ENCODE results near the gene RXRB.

Gene RXRB

DNA sequence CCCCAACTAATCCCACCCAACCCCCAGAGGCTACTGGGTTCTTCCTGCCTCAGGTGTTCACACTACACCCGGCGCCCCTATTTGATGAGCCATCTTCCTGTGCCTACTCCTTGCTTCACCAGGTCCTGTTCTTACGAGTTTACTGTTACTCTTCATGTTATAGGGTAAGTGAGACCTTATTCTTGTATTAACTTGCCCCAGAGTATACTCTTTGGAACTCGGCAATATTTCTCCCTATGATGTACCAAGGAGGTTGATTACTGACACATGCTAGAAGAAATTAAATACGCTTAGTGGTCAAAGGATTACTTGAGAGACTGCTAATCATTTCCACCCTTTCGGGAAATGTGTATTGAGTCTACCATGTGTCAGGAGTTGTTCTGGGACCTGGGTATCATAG, 16.8 kb upstream of the RXRB start:
- Histone ChIP-seq H3K4me3 (ENCODE audit: insufficient read length, low read depth) (no peak overlapping the region), H3K9me3 (ENCODE audit: insufficient read depth, low read length) (no peaks in the 10 kb centered on the region), H3K27me3 (ENCODE audit: insufficient read depth, insufficient read length) (peaks cover 99% of the 10 kb centered on the region), H3K9ac (ENCODE audit: insufficient read length, low read depth) (no peak overlapping the region), H3K36me3 (ENCODE audit: insufficient read depth, insufficient read length, low read length) (peaks cover under 1% of the 10 kb centered on the region), H3K4me1 (ENCODE audit: insufficient read depth, insufficient read length) (peaks cover 5% of the 10 kb centered on the region)
- no peak for DNase-seq (ENCODE audit: low read depth, low spot score)
- TF ChIP-seq SUZ12 (IDR thresholded peaks at IDR 0.05; ENCODE audit: extremely low read depth, insufficient read depth, insufficient read length) (no peak), ZNF274 (IDR thresholded peaks at IDR 0.05; ENCODE audit: low read depth, low read length) (no peak), YY1 (IDR thresholded peaks at IDR 0.05; ENCODE audit: insufficient read depth, insufficient read length) (no peak)

- DNase-seq (ENCODE audit: low read depth, low spot score): no peak
- Histone ChIP-seq H3K36me3 (ENCODE audit: insufficient read depth, insufficient read length, low read length) (peaks cover 6% of the 10 kb centered on the region), H3K4me3 (ENCODE audit: insufficient read length, low read depth) (no peak overlapping the region), H3K9ac (ENCODE audit: insufficient read length, low read depth) (no peak overlapping the region), H3K9me3 (ENCODE audit: insufficient read depth, low read length) (no peaks in the 10 kb centered on the region), H3K27me3 (ENCODE audit: insufficient read depth, insufficient read length) (peaks cover 95% of the 10 kb centered on the region), H3K4me1 (ENCODE audit: insufficient read depth, insufficient read length) (peaks cover 5% of the 10 kb centered on the region)
- TF ChIP-seq SUZ12 (IDR thresholded peaks at IDR 0.05; ENCODE audit: extremely low read depth, insufficient read depth, insufficient read length): no peak
- TF ChIP-seq ZNF274 (IDR thresholded peaks at IDR 0.05; ENCODE audit: low read depth, low read length): no peak
- TF ChIP-seq YY1 (IDR thresholded peaks at IDR 0.05; ENCODE audit: insufficient read depth, insufficient read length): no peak
These were observed 15.7 kb upstream of the RXRB start for GRCh38 chr6:33216117-33216649.

DNA sequence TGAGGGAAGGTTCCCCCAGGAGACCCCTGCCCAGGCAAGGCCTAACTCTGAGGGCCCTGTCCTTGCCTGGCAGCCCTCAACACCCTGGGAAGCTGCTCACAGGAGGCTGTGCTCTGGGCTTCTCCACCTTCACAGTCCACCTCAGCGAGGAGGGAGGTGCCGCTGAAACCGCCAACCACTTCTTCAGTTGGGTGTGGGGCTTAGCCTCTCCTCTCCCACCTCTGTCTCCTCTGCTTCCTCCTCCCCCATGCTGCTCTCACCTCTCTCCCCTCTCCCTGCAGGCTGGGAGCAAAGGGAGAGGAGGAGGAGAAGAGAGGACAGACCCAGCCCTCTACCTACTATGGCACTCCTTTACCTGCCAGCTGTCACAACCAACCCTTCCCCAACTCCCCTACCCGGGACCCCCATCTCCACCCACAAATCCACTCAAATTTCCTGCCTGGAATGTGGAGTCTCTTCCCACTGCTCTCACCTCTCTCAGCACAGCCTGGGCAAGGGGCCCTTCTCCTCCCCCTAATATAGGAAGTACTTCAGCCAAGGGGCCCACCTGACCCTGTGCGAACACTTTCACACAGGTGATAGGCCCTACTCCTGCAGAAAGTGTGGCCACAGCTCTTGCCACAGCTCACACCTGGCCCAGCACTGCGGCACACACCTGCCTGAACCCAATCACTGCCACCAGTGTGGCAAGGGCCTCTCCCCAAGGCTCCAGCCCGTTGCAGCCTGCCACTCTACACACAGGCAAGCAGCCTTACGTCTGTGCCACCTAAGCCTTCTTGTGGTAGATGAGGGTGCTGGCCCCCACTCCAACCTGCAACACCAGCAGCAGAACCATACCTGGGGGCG, 15.0 kb upstream of the RXRB start:
- Histone ChIP-seq H3K9me3 (ENCODE audit: insufficient read depth, low read length) (no peaks in the 10 kb centered on the region), H3K9ac (ENCODE audit: insufficient read length, low read depth) (no peak overlapping the region), H3K36me3 (ENCODE audit: insufficient read depth, insufficient read length, low read length) (peaks cover 9% of the 10 kb centered on the region), H3K4me1 (ENCODE audit: insufficient read depth, insufficient read length) (peaks cover 5% of the 10 kb centered on the region), H3K27me3 (ENCODE audit: insufficient read depth, insufficient read length) (peaks cover 89% of the 10 kb centered on the region), H3K4me3 (ENCODE audit: insufficient read length, low read depth) (no peak overlapping the region)
- no peak for DNase-seq (ENCODE audit: low read depth, low spot score)
- no peak for TF ChIP-seq ZNF274 (IDR thresholded peaks at IDR 0.05; ENCODE audit: low read depth, low read length)
- TF ChIP-seq SUZ12 (IDR thresholded peaks at IDR 0.05; ENCODE audit: extremely low read depth, insufficient read depth, insufficient read length): no peak
- TF ChIP-seq YY1 (IDR thresholded peaks at IDR 0.05; ENCODE audit: insufficient read depth, insufficient read length): no peak

DNA sequence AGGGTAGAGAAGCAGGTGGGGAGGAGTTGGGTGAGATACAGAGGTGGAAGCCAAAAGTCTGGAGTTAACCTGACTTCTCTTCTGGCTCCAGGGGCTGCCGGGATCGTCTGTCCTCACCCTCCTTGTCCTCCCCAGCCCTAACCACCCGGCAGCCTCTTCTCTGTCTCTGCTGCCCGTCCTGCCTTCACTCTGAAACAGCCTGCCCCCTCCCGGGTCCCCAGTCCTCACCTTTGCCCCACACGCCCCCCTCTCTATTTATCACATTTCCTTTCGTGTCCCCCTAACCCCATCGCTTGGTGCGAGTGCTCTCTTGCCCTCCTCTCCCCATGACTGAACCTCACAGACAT, 13.5 kb upstream of the RXRB start:
- peak overlapping the region; percentile 51 for H3K4me3 ChIP-seq (ENCODE audit: insufficient read length, low read depth)
- peaks cover 81% of the 10 kb centered on the region for H3K27me3 ChIP-seq (ENCODE audit: insufficient read depth, insufficient read length)
- peaks cover 5% of the 10 kb centered on the region for H3K4me1 ChIP-seq (ENCODE audit: insufficient read depth, insufficient read length)
- peaks cover 21% of the 10 kb centered on the region for H3K36me3 ChIP-seq (ENCODE audit: insufficient read depth, insufficient read length, low read length)
- no peak for DNase-seq (ENCODE audit: low read depth, low spot score)
- no peaks in the 10 kb centered on the region for H3K9me3 ChIP-seq (ENCODE audit: insufficient read depth, low read length)
- TF ChIP-seq SUZ12 (IDR thresholded peaks at IDR 0.05; ENCODE audit: extremely low read depth, insufficient read depth, insufficient read length): no peak
- TF ChIP-seq YY1 (IDR thresholded peaks at IDR 0.05; ENCODE audit: insufficient read depth, insufficient read length): no peak
- H3K9ac ChIP-seq (ENCODE audit: insufficient read length, low read depth): no peak overlapping the region

DNA sequence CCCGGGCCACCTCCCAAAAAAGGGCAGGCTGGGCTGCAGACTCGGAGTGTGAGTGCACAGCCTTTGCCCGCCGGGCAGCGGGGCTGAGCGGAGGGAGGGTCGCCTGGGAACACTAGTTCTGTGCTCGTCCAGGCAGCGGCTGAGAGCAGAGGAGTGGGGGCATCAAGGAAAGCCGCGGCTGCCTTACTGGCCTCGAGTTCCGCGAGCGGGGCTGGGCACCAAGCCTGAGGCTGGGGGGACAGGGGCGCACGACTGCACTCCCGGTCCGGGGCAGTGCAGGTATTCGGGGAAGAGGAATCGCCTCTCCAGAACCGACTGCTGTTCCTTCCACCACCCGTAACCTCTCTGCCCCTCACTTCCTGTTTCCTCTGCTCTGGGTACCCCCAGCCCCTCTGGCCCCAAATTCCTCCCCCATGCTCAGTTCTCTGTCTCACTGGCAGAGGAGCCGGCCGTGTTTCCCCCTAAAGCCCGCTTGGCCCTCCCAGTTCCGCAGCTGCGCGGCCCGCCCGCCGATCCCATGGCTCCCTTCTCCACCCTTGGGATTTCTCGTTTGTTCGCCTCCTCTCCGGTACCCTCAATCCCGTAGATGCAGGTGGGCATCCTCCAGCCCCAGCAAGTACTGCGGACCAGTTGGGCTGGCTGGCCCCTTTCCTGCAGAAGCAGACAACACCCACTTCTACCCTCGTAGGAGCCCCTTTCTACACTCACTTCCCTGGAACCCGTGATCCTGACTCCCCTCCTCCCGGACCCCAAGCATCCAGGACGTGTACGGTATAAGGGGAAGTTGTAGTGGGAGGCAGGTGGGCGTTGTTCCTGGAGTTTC, 12.9 kb upstream of the RXRB start:
- H3K27me3 ChIP-seq (ENCODE audit: insufficient read depth, insufficient read length): peaks cover 76% of the 10 kb centered on the region
- peaks cover 5% of the 10 kb centered on the region for H3K4me1 ChIP-seq (ENCODE audit: insufficient read depth, insufficient read length)
- no peaks in the 10 kb centered on the region for H3K9me3 ChIP-seq (ENCODE audit: insufficient read depth, low read length)
- DNase-seq (ENCODE audit: low read depth, low spot score): no peak
- H3K4me3 ChIP-seq (ENCODE audit: insufficient read length, low read depth): peak overlapping the region; percentile 51
- H3K9ac ChIP-seq (ENCODE audit: insufficient read length, low read depth): peak overlapping the region; percentile 80
- peaks cover 21% of the 10 kb centered on the region for H3K36me3 ChIP-seq (ENCODE audit: insufficient read depth, insufficient read length, low read length)
- TF ChIP-seq SUZ12 (IDR thresholded peaks at IDR 0.05; ENCODE audit: extremely low read depth, insufficient read depth, insufficient read length) (peak; percentile 60), ZNF274 (IDR thresholded peaks at IDR 0.05; ENCODE audit: low read depth, low read length) (no peak), YY1 (IDR thresholded peaks at IDR 0.05; ENCODE audit: insufficient read depth, insufficient read length) (no peak)

- Histone ChIP-seq H3K9me3 (ENCODE audit: insufficient read depth, low read length) (no peaks in the 10 kb centered on the region), H3K4me3 (ENCODE audit: insufficient read length, low read depth) (peak overlapping the region; percentile 51), H3K9ac (ENCODE audit: insufficient read length, low read depth) (peak overlapping the region; percentile 80), H3K27me3 (ENCODE audit: insufficient read depth, insufficient read length) (peaks cover 71% of the 10 kb centered on the region), H3K4me1 (ENCODE audit: insufficient read depth, insufficient read length) (peaks cover 5% of the 10 kb centered on the region), H3K36me3 (ENCODE audit: insufficient read depth, insufficient read length, low read length) (peaks cover 21% of the 10 kb centered on the region)
- TF ChIP-seq SUZ12 (IDR thresholded peaks at IDR 0.05; ENCODE audit: extremely low read depth, insufficient read depth, insufficient read length) (no peak), YY1 (IDR thresholded peaks at IDR 0.05; ENCODE audit: insufficient read depth, insufficient read length) (no peak), ZNF274 (IDR thresholded peaks at IDR 0.05; ENCODE audit: low read depth, low read length) (no peak)
- no peak for DNase-seq (ENCODE audit: low read depth, low spot score)
These were observed 12.3 kb upstream of the RXRB start for GRCh38 chr6:33212857-33213165.

Measured in NT2/D1 (cell line).